Body of pancreas (tissue), 4 donors: ENCODE measurements around the gene DLX4.

Source experiments
- CTCF ChIP-seq, 7 experiments: fragments of 450-650 bp in 4 of 7; fragments of 200-600 bp in 3 of 7; sonication (generic) in 3 of 7; IDR thresholded peaks; one replicate each; pipeline ENCODE4 v1.5.1; 2016 to 2019; ENCODE audit warnings: antibody characterized with exemption in 7 of 7
- POLR2A ChIP-seq, 3 donors: fragments of 450-650 bp; IDR thresholded peaks; one replicate each; pipeline ENCODE4 v1.6.1; 2016; ENCODE audit warnings: antibody characterized with exemption in 3 of 3, mild to moderate bottlenecking in 2 of 3

DNA sequence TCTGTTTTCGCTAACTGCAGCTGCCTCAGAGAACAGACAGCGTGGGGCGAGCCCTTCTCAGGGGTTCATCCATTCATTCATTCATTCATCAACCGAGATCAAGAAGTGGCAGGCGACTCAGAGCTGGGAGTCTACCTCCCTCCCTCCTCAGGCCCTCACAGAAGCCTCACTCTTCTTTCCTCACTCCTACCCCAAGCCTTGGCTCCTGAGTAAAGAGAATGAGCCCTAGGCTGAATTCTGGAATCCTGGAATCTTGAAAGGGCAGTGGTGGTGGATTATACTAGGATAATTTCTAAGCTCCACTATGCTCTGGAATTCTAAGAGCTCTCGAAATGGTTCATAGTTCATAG lies 28.3 kb downstream of the DLX4 start:
- TF ChIP-seq POLR2A (IDR thresholded peaks at IDR 0.05) (no peak), CTCF (IDR thresholded peaks at IDR 0.05) (no peak)
